Prostate gland (tissue), 1 donor: ENCODE results near the gene TPCN1.
A peak's percentile ranks its signal among the peaks of the same experiment; 100 is the strongest.

Experiments
- POLR2A ChIP-seq: fragments of 450-650 bp; IDR thresholded peaks from one replicate; pipeline ENCODE4 v1.6.1; 2016; ENCODE audit warnings: antibody characterized with exemption, mild to moderate bottlenecking
- POLR2AphosphoS5 ChIP-seq: sonication (generic); formaldehyde crosslinking; IDR thresholded peaks from one replicate; pipeline ENCODE4 v1.6.1; 2017; ENCODE audit warnings: antibody characterized with exemption

DNA sequence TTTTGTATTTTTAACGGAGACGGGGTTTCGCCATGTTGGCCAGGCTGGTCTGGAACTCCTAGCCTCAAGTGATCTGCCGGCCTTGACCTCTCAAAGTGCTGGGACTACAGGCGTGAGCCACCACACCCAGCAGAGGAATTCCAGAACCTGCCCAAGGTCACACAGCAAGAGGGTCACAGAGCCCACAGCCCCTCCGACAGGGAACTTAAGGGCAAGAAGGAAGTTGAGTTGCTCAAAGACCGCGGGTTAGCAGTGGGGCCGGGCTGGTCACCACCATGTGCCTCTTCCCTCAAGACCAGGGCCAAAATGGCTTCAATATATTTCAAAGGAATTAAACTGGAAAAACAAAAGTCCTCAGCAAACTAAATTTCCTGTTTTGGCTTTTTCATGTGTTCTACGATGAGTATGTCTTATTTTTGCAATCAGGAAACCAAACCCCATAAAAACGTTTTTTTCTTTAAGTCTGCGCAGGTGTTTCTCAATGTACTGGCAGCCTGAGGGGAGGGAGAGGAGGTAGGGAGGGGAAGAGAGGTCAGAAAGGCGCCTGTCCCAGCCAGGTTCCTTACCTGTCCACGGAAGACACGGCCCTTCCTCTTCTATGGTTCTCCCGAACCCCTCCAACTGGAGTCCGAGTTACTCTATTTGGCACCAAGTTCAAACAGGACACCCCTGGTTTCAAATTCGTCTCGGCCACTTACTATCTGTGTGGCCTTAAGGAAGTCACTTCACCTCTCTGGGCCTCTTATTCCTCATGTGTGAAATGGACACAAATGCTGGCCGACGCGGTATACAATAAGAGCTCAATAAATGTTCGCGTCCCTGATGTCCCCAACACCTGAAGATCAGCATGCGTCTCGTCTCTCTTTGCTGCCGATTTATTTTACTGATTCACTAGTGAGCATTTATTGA lies 112.9 kb downstream of the TPCN1 start:
- TF ChIP-seq POLR2AphosphoS5 (peak; percentile 4), POLR2A (no peak)
